ENCODE measurements around the gene NDUFAF5. TPM values are rescaled to one million over a fixed set of nuclear protein-coding genes. Genes with fewer than 3 reads are reported as not detected.

Gene NDUFAF5
- total RNA-seq, 1 experiment from 2014 or later, result 40.2 TPM

DNA sequence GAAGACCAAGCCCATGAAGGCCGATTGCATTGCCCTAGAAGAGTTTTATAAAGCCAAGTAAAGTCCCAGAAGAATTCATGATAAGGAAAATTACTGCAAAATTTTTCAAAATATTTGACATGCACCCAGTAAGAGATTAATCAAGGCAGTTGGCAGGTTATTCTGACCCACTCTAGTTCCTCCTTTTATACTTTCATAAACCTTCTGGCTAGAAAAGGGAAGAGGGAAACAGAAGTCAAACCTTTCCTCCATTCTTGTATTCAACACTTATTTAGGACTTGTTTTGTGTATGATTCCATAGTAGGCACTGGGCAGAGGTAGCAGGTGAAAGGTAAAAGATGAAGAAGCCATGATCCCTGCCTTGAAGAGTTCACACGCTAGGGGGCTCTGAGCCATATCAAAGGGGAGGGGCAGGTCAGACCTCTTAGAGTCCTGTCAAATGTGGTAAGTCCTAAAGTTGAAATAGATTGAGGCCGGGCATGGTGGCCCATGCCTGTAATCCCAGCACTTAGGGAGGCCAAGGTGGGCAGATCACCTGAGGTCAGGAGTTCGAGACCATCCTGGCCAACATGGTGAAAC lies 85.4 kb downstream of the NDUFAF5 start:
- Histone ChIP-seq H4K91ac (ENCODE audit: insufficient read length, low read depth, low read length) (no peak overlapping the region), H3K9me3 (ENCODE audit: control insufficient read depth, low read depth, low read length) (no peaks in the 10 kb centered on the region), H2BK120ac (ENCODE audit: low read depth, low read length, poor library complexity, severe bottlenecking) (no peak overlapping the region), H2AK5ac (ENCODE audit: insufficient read length, low read length) (no peak overlapping the region), H3K14ac (ENCODE audit: insufficient read depth, low read length) (no peak overlapping the region), H3K79me2 (ENCODE audit: insufficient read depth, low read length) (no peaks in the 10 kb centered on the region; the same call in 1 of the 2 replicates), H4K20me1 (ENCODE audit: control insufficient read depth, insufficient read depth, insufficient read length) (no peaks in the 10 kb centered on the region), H3K4me1 (ENCODE audit: insufficient read depth, low read length) (no peaks in the 10 kb centered on the region; the same call in 1 of the 2 replicates), H3T11ph (ENCODE audit: low read length) (no peak overlapping the region), H2BK5ac (ENCODE audit: insufficient read length, low read length) (no peak overlapping the region), H2BK20ac (ENCODE audit: low read depth, low read length, poor library complexity, severe bottlenecking) (no peak overlapping the region), H2BK15ac (ENCODE audit: low read depth, low read length) (no peak overlapping the region), H3K18ac (ENCODE audit: insufficient read length, low read depth, low read length) (no peak overlapping the region), H3K23ac (ENCODE audit: insufficient read length, low read depth, low read length) (no peak overlapping the region), H4K8ac (replicated peaks; ENCODE audit: insufficient read length, low read depth, low read length) (no peak overlapping the region), H3K27ac (ENCODE audit: insufficient read length, low read depth, low read length) (no peak overlapping the region), H3K9ac (ENCODE audit: extremely low read depth, insufficient read length, low read length) (no peak overlapping the region), H3K23me2 (ENCODE audit: insufficient read length, low read depth, low read length, poor library complexity, severe bottlenecking) (no peaks in the 10 kb centered on the region), H3K4ac (ENCODE audit: low read depth, low read length) (no peak overlapping the region), H4K5ac (ENCODE audit: insufficient read length, low read depth, low read length) (no peak overlapping the region), H3K27me3 (ENCODE audit: insufficient read depth, low read length) (no peaks in the 10 kb centered on the region), H3K56ac (ENCODE audit: insufficient read length, low read depth, low read length) (no peak overlapping the region), H3K79me1 (ENCODE audit: insufficient read depth, low read depth, low read length, poor library complexity, severe bottlenecking) (no peaks in the 10 kb centered on the region), H2BK12ac (ENCODE audit: insufficient read length, low read depth, low read length) (no peak overlapping the region), H3K4me2 (ENCODE audit: insufficient read depth, insufficient read length, low read length) (no peak overlapping the region), H2AFZ (ENCODE audit: low read length) (no peak overlapping the region)
- DNase-seq, result peak; percentile 43
- WGBS (ENCODE audit: extremely low coverage, insufficient read length, low lambda C conversion rate), result no CpG with 5 or more reads among the region's 4 CpGs
- Mint-ChIP-seq H3K9me3 (no peaks in the 10 kb centered on the region), H3K4me3 (no peak overlapping the region), H3K27ac (no peak overlapping the region), H3K4me1 (peaks cover 30 to 34% of the 10 kb centered on the region in 2 experiments), H3K27me3 (ENCODE audit: low read depth) (no peaks in the 10 kb centered on the region), H3K36me3 (ENCODE audit: insufficient read depth in 1 of 3, low read depth in 3 of 3) (no peaks in the 10 kb centered on the region)
- TF ChIP-seq, protein P1, sequence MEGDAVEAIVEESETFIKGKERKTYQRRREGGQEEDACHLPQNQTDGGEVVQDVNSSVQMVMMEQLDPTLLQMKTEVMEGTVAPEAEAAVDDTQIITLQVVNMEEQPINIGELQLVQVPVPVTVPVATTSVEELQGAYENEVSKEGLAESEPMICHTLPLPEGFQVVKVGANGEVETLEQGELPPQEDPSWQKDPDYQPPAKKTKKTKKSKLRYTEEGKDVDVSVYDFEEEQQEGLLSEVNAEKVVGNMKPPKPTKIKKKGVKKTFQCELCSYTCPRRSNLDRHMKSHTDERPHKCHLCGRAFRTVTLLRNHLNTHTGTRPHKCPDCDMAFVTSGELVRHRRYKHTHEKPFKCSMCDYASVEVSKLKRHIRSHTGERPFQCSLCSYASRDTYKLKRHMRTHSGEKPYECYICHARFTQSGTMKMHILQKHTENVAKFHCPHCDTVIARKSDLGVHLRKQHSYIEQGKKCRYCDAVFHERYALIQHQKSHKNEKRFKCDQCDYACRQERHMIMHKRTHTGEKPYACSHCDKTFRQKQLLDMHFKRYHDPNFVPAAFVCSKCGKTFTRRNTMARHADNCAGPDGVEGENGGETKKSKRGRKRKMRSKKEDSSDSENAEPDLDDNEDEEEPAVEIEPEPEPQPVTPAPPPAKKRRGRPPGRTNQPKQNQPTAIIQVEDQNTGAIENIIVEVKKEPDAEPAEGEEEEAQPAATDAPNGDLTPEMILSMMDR (conservative IDR thresholded peaks at IDR 0.05), result peak; percentile 60

Other genes with a start within 250 kb of the NDUFAF5 start
- 8.8 and 9.5 TPM in 2 replicates for gene TASP1, start 146.1 kb upstream of the NDUFAF5 start, total RNA-seq (2021)
- gene ESF1, start 109 bp upstream of the NDUFAF5 start, total RNA-seq (2021), result 35.4 and 36.9 TPM in 2 replicates
- not detected in 2 replicates for gene SEL1L2, start 205.6 kb downstream of the NDUFAF5 start, total RNA-seq (2021)
- 1.6 and 2.0 TPM in 2 replicates for gene MACROD2, start 210.5 kb downstream of the NDUFAF5 start, total RNA-seq (2021)

Measured in H9 (cell line).